ENCODE data around the gene CNDP1.

DNA sequence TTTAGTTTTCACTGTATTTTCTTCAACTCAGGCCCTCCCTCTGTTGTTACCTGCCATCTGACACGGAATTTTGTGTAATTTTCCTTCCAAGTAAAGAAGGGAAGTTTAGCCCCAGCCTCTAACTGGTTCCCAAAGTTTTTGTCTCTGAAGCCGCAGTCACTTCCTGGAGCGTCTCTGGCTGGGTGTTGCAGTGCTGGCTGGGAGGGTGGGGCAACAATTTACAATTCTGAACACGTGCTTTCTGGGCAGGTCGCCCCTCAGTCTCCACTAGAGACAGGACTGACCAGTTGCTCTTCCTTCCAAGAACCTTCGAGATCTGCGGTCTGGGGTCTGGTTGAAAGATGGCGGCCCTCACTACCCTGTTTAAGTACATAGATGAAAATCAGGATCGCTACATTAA is 34.7 kb upstream of the CNDP1 start:
- TF ChIP-seq JUND (IDR thresholded peaks at IDR 0.05) (no peak), GABPA (IDR thresholded peaks at IDR 0.05; ENCODE audit: low read depth) (no peak), USF1 (IDR thresholded peaks at IDR 0.05; ENCODE audit: borderline replicate concordance, low read depth) (no peak), CTCF (IDR thresholded peaks at IDR 0.05) (no peak), EP300 (IDR thresholded peaks at IDR 0.05; ENCODE audit: borderline replicate concordance in 1 of 2, low read depth in 1 of 2, low read length in 1 of 2) (no peak), CHD2 (IDR thresholded peaks at IDR 0.05; ENCODE audit: low read length, partially characterized antibody) (no peak), FOXM1 (IDR thresholded peaks at IDR 0.05; ENCODE audit: low read depth) (no peak), RFX5 (IDR thresholded peaks at IDR 0.05; ENCODE audit: low read length) (no peak), MXI1 (IDR thresholded peaks at IDR 0.05; ENCODE audit: low read depth, low read length) (no peak), RCOR1 (IDR thresholded peaks at IDR 0.05; ENCODE audit: low read length) (no peak), NRF1 (IDR thresholded peaks at IDR 0.05; ENCODE audit: low read depth, low read length) (no peak)
- TF ChIP-seq, protein P1, sequence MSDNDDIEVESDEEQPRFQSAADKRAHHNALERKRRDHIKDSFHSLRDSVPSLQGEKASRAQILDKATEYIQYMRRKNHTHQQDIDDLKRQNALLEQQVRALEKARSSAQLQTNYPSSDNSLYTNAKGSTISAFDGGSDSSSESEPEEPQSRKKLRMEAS (IDR thresholded peaks at IDR 0.05; ENCODE audit: low read depth), result no peak
